ENCODE measurements around the gene FBXO39.
"Not testable (repeated sequence)": the region's sequence is repeated elsewhere in the genome, so short reads cannot be mapped to it uniquely, and the experiment has no call there.

Gene FBXO39

DNA sequence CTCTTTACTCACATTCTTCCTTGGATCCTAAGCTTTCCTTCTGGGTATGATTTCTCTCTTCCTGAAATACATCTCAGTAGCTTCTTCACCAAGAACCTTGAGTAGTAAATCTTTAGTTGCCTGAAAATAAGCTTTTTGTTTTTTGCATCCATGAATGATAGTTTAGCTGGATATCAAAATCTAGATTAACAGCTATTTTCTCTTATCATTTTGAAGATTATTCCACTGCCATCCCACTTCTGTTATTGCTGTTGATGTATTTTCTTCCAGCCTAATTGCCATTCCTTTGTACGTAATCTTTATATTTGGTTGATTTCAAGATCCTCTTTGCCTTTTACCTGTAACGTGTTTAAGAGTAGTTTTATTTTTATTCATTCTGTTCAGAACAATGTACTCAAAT lies 7.6 kb upstream of the FBXO39 start:
- H3K27me3 ChIP-seq (ENCODE audit: low read length), result no peaks in the 10 kb centered on the region
- H3K4me2 ChIP-seq (ENCODE audit: low read depth, low read length, poor library complexity, severe bottlenecking), result no peak overlapping the region
- H3K4me3 ChIP-seq (ENCODE audit: insufficient read depth, low read length, poor library complexity, severe bottlenecking), result no peak overlapping the region
- H3K9me3 ChIP-seq (ENCODE audit: insufficient read depth, low read length), result peaks cover 20% of the 10 kb centered on the region; the same call in 1 of the 2 replicates
- H3F3A ChIP-seq (ENCODE audit: insufficient read depth), result no peaks in the 10 kb centered on the region
- no peak overlapping the region for H3K27ac ChIP-seq (ENCODE audit: low read depth, low read length)
- no peaks in the 10 kb centered on the region for H3K9me2 ChIP-seq (replicated peaks; ENCODE audit: insufficient read depth, low read length)
- no peak overlapping the region for H2AFZ ChIP-seq (ENCODE audit: low read depth, low read length, severe bottlenecking)
- TF ChIP-seq, protein P1, sequence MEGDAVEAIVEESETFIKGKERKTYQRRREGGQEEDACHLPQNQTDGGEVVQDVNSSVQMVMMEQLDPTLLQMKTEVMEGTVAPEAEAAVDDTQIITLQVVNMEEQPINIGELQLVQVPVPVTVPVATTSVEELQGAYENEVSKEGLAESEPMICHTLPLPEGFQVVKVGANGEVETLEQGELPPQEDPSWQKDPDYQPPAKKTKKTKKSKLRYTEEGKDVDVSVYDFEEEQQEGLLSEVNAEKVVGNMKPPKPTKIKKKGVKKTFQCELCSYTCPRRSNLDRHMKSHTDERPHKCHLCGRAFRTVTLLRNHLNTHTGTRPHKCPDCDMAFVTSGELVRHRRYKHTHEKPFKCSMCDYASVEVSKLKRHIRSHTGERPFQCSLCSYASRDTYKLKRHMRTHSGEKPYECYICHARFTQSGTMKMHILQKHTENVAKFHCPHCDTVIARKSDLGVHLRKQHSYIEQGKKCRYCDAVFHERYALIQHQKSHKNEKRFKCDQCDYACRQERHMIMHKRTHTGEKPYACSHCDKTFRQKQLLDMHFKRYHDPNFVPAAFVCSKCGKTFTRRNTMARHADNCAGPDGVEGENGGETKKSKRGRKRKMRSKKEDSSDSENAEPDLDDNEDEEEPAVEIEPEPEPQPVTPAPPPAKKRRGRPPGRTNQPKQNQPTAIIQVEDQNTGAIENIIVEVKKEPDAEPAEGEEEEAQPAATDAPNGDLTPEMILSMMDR (IDR thresholded peaks at IDR 0.05; ENCODE audit: insufficient read depth, low read length, poor library complexity, severe bottlenecking), result no peak
- no peak for TF ChIP-seq EZH2phosphoT487 (conservative IDR thresholded peaks at IDR 0.05; ENCODE audit: low read length)
- no peak overlapping the region for H3K9ac ChIP-seq (ENCODE audit: low read length)
- H3K36me3 ChIP-seq (ENCODE audit: low read length), result peaks cover 6% of the 10 kb centered on the region; the same call in 1 of the 2 replicates
- no peaks in the 10 kb centered on the region for H4K20me1 ChIP-seq (ENCODE audit: low read depth, low read length)
- no peaks in the 10 kb centered on the region for H3K79me2 ChIP-seq (ENCODE audit: insufficient read depth, low read length)

DNA sequence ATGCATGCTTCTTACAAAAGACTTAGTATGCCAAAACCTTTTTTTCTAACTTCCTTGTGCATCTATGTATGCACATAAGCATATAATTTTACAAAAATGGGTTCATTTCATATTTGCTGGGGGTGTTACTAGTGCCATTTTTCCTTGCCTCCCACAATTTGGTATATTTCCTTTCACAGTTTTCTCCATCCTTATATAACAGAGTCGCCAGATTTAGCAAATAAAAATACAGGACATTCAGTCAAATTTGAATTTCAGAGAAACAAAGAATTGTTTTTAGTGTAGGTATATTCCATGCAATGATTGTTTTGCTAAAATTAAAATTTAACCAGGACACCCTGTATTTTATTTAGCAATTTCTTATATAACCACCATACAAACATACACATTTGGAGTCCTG lies 4.0 kb upstream of the FBXO39 start:
- peaks cover 6% of the 10 kb centered on the region; the same call in 1 of the 2 replicates for H3K36me3 ChIP-seq (ENCODE audit: low read length)
- no peak overlapping the region for H3K9ac ChIP-seq (ENCODE audit: low read length)
- no peaks in the 10 kb centered on the region for H3K79me2 ChIP-seq (ENCODE audit: insufficient read depth, low read length)

DNA sequence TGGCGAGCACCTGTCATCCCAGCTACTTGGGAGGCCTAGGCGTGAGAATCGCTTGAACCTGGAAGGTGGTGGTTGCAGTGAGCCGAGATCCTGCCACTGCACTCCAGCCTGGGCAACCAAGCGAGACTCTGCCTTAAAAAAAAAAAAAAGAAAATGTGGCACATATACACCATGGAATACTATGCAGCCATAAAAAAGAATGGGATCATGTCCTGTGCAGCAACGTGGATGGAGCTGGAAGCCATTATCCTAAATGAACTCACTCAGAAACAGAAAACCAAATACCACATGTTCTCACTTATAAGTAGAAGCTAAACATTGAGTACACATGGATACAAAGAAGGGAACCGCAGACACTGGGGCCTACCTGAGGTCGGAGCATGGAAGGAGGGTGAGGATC lies 1.1 kb upstream of the FBXO39 start:
- H3K27ac ChIP-seq (ENCODE audit: low read depth, low read length); H3F3A ChIP-seq (ENCODE audit: insufficient read depth); H3K9ac ChIP-seq (ENCODE audit: low read length); H3K9me3 ChIP-seq (ENCODE audit: insufficient read depth, low read length); H2AFZ ChIP-seq (ENCODE audit: low read depth, low read length, severe bottlenecking); H3K27me3 ChIP-seq (ENCODE audit: low read length); H3K36me3 ChIP-seq (ENCODE audit: low read length); H3K4me3 ChIP-seq (ENCODE audit: insufficient read depth, low read length, poor library complexity, severe bottlenecking); H4K20me1 ChIP-seq (ENCODE audit: low read depth, low read length); H3K79me2 ChIP-seq (ENCODE audit: insufficient read depth, low read length); H3K9me2 ChIP-seq (replicated peaks; ENCODE audit: insufficient read depth, low read length); H3K4me2 ChIP-seq (ENCODE audit: low read depth, low read length, poor library complexity, severe bottlenecking): not testable (repeated sequence)

More for the DNA sequence above, 4.0 kb upstream of the FBXO39 start:
- Histone ChIP-seq H3K4me2 (ENCODE audit: low read depth, low read length, poor library complexity, severe bottlenecking) (no peak overlapping the region), H3K4me3 (ENCODE audit: insufficient read depth, low read length, poor library complexity, severe bottlenecking) (no peak overlapping the region), H3F3A (ENCODE audit: insufficient read depth) (no peaks in the 10 kb centered on the region), H3K27me3 (ENCODE audit: low read length) (no peaks in the 10 kb centered on the region), H3K9me2 (replicated peaks; ENCODE audit: insufficient read depth, low read length) (no peaks in the 10 kb centered on the region), H2AFZ (ENCODE audit: low read depth, low read length, severe bottlenecking) (no peak overlapping the region), H3K27ac (ENCODE audit: low read depth, low read length) (no peak overlapping the region), H4K20me1 (ENCODE audit: low read depth, low read length) (no peaks in the 10 kb centered on the region), H3K9me3 (ENCODE audit: insufficient read depth, low read length) (peaks cover 20% of the 10 kb centered on the region; the same call in 1 of the 2 replicates)
- TF ChIP-seq, protein P1 (IDR thresholded peaks at IDR 0.05; ENCODE audit: insufficient read depth, low read length, poor library complexity, severe bottlenecking), result no peak
- TF ChIP-seq EZH2phosphoT487 (conservative IDR thresholded peaks at IDR 0.05; ENCODE audit: low read length), result no peak

DNA sequence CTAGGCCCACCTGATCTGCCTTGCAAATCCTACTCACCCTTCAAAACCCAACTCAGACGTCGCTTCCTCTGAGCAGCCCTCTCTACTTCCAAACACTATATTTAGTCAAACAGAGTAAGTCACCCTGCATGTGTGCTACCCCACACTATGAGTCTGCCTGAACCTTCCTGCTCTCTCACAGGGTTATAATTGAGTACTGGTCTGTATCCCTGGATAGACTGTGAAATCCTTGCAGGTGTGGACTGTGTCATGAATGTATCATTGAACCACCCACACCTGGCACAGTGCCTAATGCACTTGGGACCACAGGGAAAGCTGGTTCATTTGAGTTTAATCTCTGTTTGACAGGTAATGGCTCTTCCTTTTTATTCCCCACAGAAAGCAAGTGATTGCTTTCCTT lies 3.4 kb downstream of the FBXO39 start:
- no peaks in the 10 kb centered on the region for H3K36me3 ChIP-seq (ENCODE audit: low read length)
- H3K27me3 ChIP-seq (ENCODE audit: low read length), result no peaks in the 10 kb centered on the region
- no peak overlapping the region for H3K4me2 ChIP-seq (ENCODE audit: low read depth, low read length, poor library complexity, severe bottlenecking)
- H2AFZ ChIP-seq (ENCODE audit: low read depth, low read length, severe bottlenecking), result no peak overlapping the region
- no peaks in the 10 kb centered on the region for H3K9me3 ChIP-seq (ENCODE audit: insufficient read depth, low read length)
- H3K79me2 ChIP-seq (ENCODE audit: insufficient read depth, low read length), result no peaks in the 10 kb centered on the region
- H3K9me2 ChIP-seq (replicated peaks; ENCODE audit: insufficient read depth, low read length), result no peaks in the 10 kb centered on the region
- H3K9ac ChIP-seq (ENCODE audit: low read length), result no peak overlapping the region
- TF ChIP-seq EZH2phosphoT487 (conservative IDR thresholded peaks at IDR 0.05; ENCODE audit: low read length), result no peak
- TF ChIP-seq, protein P1 (IDR thresholded peaks at IDR 0.05; ENCODE audit: insufficient read depth, low read length, poor library complexity, severe bottlenecking), result no peak
- no peak overlapping the region for H3K27ac ChIP-seq (ENCODE audit: low read depth, low read length)
- H4K20me1 ChIP-seq (ENCODE audit: low read depth, low read length), result no peaks in the 10 kb centered on the region
- H3K4me3 ChIP-seq (ENCODE audit: insufficient read depth, low read length, poor library complexity, severe bottlenecking), result no peak overlapping the region
- no peaks in the 10 kb centered on the region for H3F3A ChIP-seq (ENCODE audit: insufficient read depth)
